ENCODE results near the gene HOXB5.

DNA sequence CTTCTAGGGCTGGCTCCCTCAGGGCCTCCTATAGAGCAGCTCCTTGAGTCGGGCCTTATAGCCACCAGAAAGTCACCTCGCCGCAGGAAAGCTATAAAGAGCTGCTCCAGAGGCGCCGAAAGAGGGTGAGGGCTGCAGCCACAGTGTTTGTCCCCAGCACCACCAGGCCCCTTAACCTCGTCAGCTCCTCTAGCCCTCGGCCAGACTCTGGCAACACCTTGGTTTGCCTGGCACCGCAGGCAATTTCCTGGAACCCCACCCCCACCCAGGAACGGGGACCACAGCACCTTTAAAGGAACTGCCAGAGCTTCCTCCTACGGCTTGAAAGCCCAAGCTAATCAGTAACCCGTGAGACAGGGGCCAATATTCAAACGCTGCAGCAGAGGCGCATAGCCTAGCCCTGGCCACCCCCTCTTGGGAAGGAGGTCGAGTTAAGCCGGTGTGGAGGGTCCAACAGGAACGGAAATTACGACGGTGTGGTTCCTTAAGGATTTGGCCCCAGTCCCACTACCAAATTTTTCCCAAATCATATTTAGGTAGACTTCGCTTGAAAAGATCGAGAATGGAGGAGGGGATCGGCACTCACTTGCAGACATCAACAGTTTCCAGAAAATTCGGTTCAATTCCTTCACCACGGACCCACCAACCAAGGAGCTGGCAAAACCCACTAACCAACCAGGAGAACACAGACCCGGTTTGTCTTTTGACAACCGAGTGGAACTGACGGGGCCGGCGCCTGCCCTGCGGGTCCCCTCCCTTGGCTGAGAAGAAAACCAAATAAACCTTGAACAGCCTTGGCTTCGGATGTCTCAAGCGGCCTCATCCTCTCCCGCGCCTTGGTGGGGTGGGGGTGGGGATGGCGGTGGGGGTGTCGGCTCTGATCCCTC lies 8.2 kb upstream of the HOXB5 start:
- no peak for TF ChIP-seq POLR2A (IDR thresholded peaks at IDR 0.05; ENCODE audit: extremely low read depth, insufficient read length)
- TF ChIP-seq, protein P1, sequence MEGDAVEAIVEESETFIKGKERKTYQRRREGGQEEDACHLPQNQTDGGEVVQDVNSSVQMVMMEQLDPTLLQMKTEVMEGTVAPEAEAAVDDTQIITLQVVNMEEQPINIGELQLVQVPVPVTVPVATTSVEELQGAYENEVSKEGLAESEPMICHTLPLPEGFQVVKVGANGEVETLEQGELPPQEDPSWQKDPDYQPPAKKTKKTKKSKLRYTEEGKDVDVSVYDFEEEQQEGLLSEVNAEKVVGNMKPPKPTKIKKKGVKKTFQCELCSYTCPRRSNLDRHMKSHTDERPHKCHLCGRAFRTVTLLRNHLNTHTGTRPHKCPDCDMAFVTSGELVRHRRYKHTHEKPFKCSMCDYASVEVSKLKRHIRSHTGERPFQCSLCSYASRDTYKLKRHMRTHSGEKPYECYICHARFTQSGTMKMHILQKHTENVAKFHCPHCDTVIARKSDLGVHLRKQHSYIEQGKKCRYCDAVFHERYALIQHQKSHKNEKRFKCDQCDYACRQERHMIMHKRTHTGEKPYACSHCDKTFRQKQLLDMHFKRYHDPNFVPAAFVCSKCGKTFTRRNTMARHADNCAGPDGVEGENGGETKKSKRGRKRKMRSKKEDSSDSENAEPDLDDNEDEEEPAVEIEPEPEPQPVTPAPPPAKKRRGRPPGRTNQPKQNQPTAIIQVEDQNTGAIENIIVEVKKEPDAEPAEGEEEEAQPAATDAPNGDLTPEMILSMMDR (IDR thresholded peaks at IDR 0.05; ENCODE audit: low read depth, low read length) = no peak
- TF ChIP-seq, protein P2, sequence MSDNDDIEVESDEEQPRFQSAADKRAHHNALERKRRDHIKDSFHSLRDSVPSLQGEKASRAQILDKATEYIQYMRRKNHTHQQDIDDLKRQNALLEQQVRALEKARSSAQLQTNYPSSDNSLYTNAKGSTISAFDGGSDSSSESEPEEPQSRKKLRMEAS (IDR thresholded peaks at IDR 0.05; ENCODE audit: low read depth, low read length) = no peak

Data from NB4 (cell line).